OCI-LY3 (cell line): ENCODE measurements around the gene TMEM52B.
"Not testable (repeated sequence)": the region's sequence is repeated elsewhere in the genome, so short reads cannot be mapped to it uniquely, and the experiment has no call there.

Source experiments
- EZH2phosphoT487 ChIP-seq: fragments of 200-600 bp; shearing (Covaris generic); IDR thresholded peaks from 2 replicates; pipeline ENCODE4 v1.6.1; 2018; ENCODE audit warnings: antibody characterized with exemption, mixed run types, low read depth
- TF ChIP-seq, protein P1 (sequence below): fragments of 200-600, 300-600 bp; sonication (generic); IDR thresholded peaks from 2 replicates; pipeline ENCODE4 v1.5.1; 2014; ENCODE audit warnings: antibody characterized with exemption, low read length, low read depth

DNA sequence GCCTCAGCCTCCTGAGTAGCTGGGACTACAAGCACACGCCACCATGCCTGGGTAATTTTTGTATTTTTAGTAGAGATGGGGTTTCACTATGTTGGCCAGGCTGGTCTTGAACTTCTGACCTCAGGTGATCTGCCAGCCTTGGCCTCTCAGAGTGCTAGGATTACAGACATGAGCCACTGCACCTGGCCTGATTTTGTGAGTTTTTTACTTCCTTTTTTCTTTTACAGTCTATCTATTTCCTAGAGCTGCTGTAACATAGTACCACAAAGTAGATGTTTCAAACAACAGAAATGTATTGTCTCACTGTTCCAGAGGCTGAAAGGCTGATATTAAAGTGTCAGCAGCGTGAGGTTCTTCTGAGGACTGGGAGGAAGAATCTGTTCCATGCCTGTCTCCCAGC, 25.7 kb downstream of the TMEM52B start:
- TF ChIP-seq, protein P1, sequence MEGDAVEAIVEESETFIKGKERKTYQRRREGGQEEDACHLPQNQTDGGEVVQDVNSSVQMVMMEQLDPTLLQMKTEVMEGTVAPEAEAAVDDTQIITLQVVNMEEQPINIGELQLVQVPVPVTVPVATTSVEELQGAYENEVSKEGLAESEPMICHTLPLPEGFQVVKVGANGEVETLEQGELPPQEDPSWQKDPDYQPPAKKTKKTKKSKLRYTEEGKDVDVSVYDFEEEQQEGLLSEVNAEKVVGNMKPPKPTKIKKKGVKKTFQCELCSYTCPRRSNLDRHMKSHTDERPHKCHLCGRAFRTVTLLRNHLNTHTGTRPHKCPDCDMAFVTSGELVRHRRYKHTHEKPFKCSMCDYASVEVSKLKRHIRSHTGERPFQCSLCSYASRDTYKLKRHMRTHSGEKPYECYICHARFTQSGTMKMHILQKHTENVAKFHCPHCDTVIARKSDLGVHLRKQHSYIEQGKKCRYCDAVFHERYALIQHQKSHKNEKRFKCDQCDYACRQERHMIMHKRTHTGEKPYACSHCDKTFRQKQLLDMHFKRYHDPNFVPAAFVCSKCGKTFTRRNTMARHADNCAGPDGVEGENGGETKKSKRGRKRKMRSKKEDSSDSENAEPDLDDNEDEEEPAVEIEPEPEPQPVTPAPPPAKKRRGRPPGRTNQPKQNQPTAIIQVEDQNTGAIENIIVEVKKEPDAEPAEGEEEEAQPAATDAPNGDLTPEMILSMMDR, result not testable (repeated sequence)
- TF ChIP-seq EZH2phosphoT487, result not testable (repeated sequence)
